MM.1S (cell line): ENCODE measurements around the gene OSGIN1.

ENCODE experiments used
- CTCF ChIP-seq: fragments of 300-600 bp; sonication (generic); IDR thresholded peaks from 2 replicates; pipeline ENCODE4 v1.5.1; 2016; ENCODE audit warnings: antibody characterized with exemption, low read length, mixed read lengths
- EZH2 ChIP-seq: fragments of 300-600 bp; sonication (generic); optimal IDR thresholded peaks from 2 replicates; pipeline ENCODE3; 2017; ENCODE audit warnings: low read depth, mild to moderate bottlenecking, antibody characterized with exemption, low read length, mixed read lengths
- EZH2phosphoT487 ChIP-seq: fragments of 300-600 bp; sonication (generic); IDR thresholded peaks from 2 replicates; pipeline ENCODE4 v1.6.1; 2018; ENCODE audit warnings: antibody characterized with exemption, low read length

GRCh38 chr16:83915081-83915480 lies 38.0 kb upstream of the OSGIN1 start:
- no peak for TF ChIP-seq CTCF
- no peak for TF ChIP-seq EZH2
- TF ChIP-seq EZH2phosphoT487: no peak
